Measurements from ENCODE around the gene UBASH3B. TPM values are rescaled to one million over a fixed set of nuclear protein-coding genes. Genes with fewer than 3 reads are reported as not detected.

UBASH3B gene
- total RNA-seq, 4 donors from 2014 or later, result 1.8 to 6.6 (median 3.4) TPM

DNA sequence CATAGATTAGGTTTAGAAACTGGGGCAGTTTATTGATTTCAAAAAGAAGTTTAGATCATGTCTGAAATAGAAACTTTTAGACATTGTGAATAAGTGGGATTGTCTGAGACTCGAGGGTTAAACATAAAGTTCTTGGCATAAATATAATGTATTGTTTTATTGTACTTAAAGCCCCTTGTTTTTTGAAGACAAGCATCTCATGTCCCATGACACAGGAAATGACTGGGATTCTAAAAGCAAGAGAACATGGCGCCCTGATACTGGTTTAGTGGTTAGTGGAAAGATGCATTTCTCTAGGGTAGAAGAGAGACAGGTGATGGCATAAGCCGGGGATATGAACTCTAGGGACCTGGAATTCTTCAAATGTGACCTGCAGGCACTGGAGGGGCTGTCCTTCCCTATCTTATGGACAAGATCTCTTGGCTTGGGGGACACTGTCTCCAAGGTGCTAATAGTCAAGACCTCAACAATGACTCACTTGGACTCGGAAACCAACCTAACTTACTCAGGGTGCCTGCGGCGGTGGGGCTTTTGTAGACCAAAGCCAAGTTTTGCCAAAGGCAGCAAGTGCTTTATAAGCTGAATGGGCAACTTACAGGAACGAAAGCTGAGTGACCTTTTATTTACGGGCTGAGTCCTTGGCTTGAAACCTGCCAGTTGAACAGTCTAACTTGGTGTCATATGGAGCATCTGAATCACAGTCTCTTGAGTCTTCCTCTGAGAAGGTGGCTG is 48.2 kb downstream of the UBASH3B start:
- H3K4me1 ChIP-seq, result no peaks in the 10 kb centered on the region

DNA sequence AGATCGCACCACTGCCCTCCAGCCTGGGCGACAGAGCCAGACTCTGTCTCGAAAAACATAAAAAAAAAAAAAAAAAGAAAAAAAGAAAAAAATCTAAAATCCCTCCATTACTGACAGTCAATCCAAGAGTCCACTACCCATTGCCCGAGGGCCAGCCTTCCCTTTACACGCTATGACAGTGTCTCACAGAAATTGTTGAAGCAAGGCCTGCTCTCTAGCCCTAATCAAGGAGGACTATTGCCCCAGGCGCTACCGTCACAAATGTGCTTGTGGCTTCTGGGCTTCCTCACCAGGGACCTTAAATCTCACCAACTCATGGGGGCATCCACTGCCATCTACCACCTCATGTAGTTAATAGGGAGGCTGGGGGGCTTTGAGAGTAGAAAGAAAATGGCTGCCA is 49.9 kb downstream of the UBASH3B start:
- no peaks in the 10 kb centered on the region for H3K9me3 ChIP-seq
- H3K36me3 ChIP-seq, result no peaks in the 10 kb centered on the region
- no peak for ATAC-seq
- H3K27ac ChIP-seq, result no peak overlapping the region
- H3K27me3 ChIP-seq, result no peaks in the 10 kb centered on the region
- TF ChIP-seq, protein P1, sequence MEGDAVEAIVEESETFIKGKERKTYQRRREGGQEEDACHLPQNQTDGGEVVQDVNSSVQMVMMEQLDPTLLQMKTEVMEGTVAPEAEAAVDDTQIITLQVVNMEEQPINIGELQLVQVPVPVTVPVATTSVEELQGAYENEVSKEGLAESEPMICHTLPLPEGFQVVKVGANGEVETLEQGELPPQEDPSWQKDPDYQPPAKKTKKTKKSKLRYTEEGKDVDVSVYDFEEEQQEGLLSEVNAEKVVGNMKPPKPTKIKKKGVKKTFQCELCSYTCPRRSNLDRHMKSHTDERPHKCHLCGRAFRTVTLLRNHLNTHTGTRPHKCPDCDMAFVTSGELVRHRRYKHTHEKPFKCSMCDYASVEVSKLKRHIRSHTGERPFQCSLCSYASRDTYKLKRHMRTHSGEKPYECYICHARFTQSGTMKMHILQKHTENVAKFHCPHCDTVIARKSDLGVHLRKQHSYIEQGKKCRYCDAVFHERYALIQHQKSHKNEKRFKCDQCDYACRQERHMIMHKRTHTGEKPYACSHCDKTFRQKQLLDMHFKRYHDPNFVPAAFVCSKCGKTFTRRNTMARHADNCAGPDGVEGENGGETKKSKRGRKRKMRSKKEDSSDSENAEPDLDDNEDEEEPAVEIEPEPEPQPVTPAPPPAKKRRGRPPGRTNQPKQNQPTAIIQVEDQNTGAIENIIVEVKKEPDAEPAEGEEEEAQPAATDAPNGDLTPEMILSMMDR (IDR thresholded peaks at IDR 0.05), result no peak
- no peak for TF ChIP-seq POLR2AphosphoS5 (IDR thresholded peaks at IDR 0.05)
- 96 to 97% methylated on average over 5 to 7 of the region's 7 CpGs for WGBS, 2 donors (ENCODE audit: low coverage in 1 of 2)
- H3K4me3 ChIP-seq, result no peak overlapping the region
- H3K4me1 ChIP-seq, result no peaks in the 10 kb centered on the region

More for the DNA sequence above, 48.2 kb downstream of the UBASH3B start:
- WGBS, 2 donors (ENCODE audit: low coverage in 1 of 2), result 86 to 91% methylated on average over 6 to 7 of the region's 8 CpGs
- H3K27me3 ChIP-seq, result no peaks in the 10 kb centered on the region
- H3K27ac ChIP-seq, result no peak overlapping the region
- H3K36me3 ChIP-seq, result no peaks in the 10 kb centered on the region
- TF ChIP-seq, protein P1 (IDR thresholded peaks at IDR 0.05), result no peak
- TF ChIP-seq POLR2AphosphoS5 (IDR thresholded peaks at IDR 0.05), result no peak
- TF ChIP-seq EP300 (IDR thresholded peaks at IDR 0.05), result no peak
- TF ChIP-seq POLR2A (IDR thresholded peaks at IDR 0.05), result no peak
- no peak for ATAC-seq
- no peak overlapping the region for H3K4me3 ChIP-seq
- no peaks in the 10 kb centered on the region for H3K9me3 ChIP-seq

DNA sequence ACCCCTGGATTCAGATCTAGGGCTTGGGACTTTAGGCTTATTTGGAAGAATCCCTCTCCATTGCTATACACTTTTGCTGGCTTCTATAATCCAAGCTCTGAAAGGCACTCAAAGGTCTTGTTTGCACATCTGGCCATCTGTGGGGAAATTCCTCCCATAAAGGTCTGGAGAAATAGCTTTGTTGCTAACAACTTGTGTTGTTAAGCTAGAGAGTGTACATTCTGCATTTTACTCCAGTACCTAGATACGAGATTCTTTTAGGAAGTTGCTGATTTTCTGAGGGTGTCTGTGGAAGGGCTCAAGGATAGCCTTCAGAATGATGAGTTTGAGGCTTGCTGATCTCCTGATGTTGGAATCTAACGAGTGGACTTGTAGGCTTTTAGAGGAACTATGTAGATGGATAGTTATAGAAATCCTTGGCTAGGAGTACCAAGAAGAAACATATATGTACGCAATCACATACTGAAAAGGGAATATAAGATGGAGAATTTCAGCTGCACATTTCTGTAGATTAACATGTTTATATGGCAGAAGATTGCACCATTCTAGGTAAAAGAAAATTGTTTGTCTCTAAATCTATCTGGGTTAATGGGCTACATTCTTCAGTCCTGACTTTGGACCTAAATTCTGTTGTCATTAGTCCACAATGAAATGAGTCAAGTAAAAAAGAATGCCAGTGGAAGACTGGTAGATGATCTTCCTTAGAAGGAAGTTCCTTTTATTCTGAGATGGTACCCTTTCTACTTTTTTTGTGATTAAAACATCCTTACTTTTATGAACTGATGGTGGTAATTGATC is 51.0 kb downstream of the UBASH3B start:
- H3K9me3 ChIP-seq, result no peaks in the 10 kb centered on the region
- H3K4me1 ChIP-seq, result no peaks in the 10 kb centered on the region
- no peak overlapping the region for H3K4me3 ChIP-seq
- H3K27me3 ChIP-seq, result no peaks in the 10 kb centered on the region
- H3K36me3 ChIP-seq, result no peaks in the 10 kb centered on the region
- no peak overlapping the region for H3K27ac ChIP-seq
- no peak for TF ChIP-seq POLR2AphosphoS5 (IDR thresholded peaks at IDR 0.05)
- TF ChIP-seq, protein P1 (IDR thresholded peaks at IDR 0.05), result no peak
- TF ChIP-seq POLR2A (IDR thresholded peaks at IDR 0.05), result no peak
- TF ChIP-seq EP300 (IDR thresholded peaks at IDR 0.05), result no peak
- no peak for ATAC-seq
- WGBS, 2 donors (ENCODE audit: low coverage in 1 of 2), result 59 to 89% methylated on average over 1 to 3 of the region's 3 CpGs

DNA sequence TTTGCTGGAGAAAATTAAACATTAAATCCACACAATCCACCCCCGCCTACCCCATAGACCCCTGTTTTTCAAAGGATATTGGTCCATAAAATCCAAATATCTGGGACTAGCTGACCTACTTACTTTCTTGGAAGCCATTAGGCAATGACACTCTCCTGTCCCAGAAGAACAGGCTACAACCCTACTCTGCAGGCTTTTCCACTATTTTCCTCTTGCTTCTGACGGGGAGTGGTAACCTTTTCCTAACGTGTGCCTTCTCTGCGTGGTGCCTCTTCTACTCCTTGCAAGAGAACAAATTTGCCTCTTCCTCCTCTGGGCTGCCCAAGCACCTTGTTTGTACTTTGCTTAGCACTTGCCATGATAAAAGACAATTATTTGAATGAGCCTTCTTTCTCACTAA is 51.6 kb downstream of the UBASH3B start:
- no peak for TF ChIP-seq EP300 (IDR thresholded peaks at IDR 0.05)
- TF ChIP-seq, protein P1 (IDR thresholded peaks at IDR 0.05), result no peak
- no peak for TF ChIP-seq POLR2A (IDR thresholded peaks at IDR 0.05)
- no peak for TF ChIP-seq POLR2AphosphoS5 (IDR thresholded peaks at IDR 0.05)
- WGBS, 2 donors (ENCODE audit: low coverage in 1 of 2), result 86 to 95% methylated on average over 4 of the region's 4 CpGs
- Histone ChIP-seq H3K27me3 (no peaks in the 10 kb centered on the region), H3K9me3 (no peaks in the 10 kb centered on the region), H3K27ac (no peak overlapping the region), H3K4me3 (no peak overlapping the region), H3K4me1 (no peaks in the 10 kb centered on the region), H3K36me3 (no peaks in the 10 kb centered on the region)
- no peak for ATAC-seq

All from gastroesophageal sphincter (tissue), 4 donors.